ENCODE measurements around the gene LYZL6.

The LYZL6 gene

GRCh38 chr17:35963663-35964062, 20.1 kb upstream of the LYZL6 start:
- no peak overlapping the region for H3K4me3 ChIP-seq (ENCODE audit: low read depth, low read length)
- CTCF ChIA-PET: interaction anchor here (1.1 kb wide), 1 partner anchor 185 kb away, joined by 5 read pairs; no protein-coding TSS in a partner anchor
- POLR2A ChIA-PET: no interaction called here
- no peak for DNase-seq (ENCODE audit: low read depth, low spot score)
- no peak for TF ChIP-seq CTCF (IDR thresholded peaks at IDR 0.05; ENCODE audit: insufficient read depth, low read length, missing control alignments)

GRCh38 chr17:35953720-35954119, 10.2 kb upstream of the LYZL6 start:
- no peak for TF ChIP-seq CTCF (IDR thresholded peaks at IDR 0.05; ENCODE audit: insufficient read depth, low read length, missing control alignments)
- DNase-seq (ENCODE audit: low read depth, low spot score): no peak
- POLR2A ChIA-PET: no interaction called here
- H3K4me3 ChIP-seq (ENCODE audit: low read depth, low read length): no peak overlapping the region
- CTCF ChIA-PET: no interaction called here

GRCh38 chr17:35949401-35949800, 5.9 kb upstream of the LYZL6 start:
- TF ChIP-seq CTCF (IDR thresholded peaks at IDR 0.05; ENCODE audit: insufficient read depth, low read length, missing control alignments): no peak
- ChIA-PET CTCF (interaction anchor here (1.5 to 2.2 kb wide), 2 partner anchors 12 to 20 kb away, joined by 3 to 6 read pairs; no protein-coding TSS in a partner anchor), POLR2A (no interaction called here)
- no peak for DNase-seq (ENCODE audit: low read depth, low spot score)
- no peak overlapping the region for H3K4me3 ChIP-seq (ENCODE audit: low read depth, low read length)

GRCh38 chr17:35948092-35948491, 4.6 kb upstream of the LYZL6 start:
- TF ChIP-seq CTCF (IDR thresholded peaks at IDR 0.05; ENCODE audit: insufficient read depth, low read length, missing control alignments): no peak
- ChIA-PET CTCF (interaction anchor here (0.8 to 1.8 kb wide), 4 partner anchors 10 to 204 kb away, joined by 3 to 5 read pairs (median 3); no protein-coding TSS in a partner anchor), POLR2A (no interaction called here)
- H3K4me3 ChIP-seq (ENCODE audit: low read depth, low read length): no peak overlapping the region
- DNase-seq (ENCODE audit: low read depth, low spot score): no peak

- DNase-seq (ENCODE audit: low read depth, low spot score): no peak
- H3K4me3 ChIP-seq (ENCODE audit: low read depth, low read length): no peak overlapping the region
These were observed 3.7 kb upstream of the LYZL6 start for GRCh38 chr17:35947156-35947585.

GRCh38 chr17:35944151-35944550, 638 bp upstream of the LYZL6 start:
- DNase-seq (ENCODE audit: low read depth, low spot score): no peak
- POLR2A ChIA-PET: no interaction called here
- H3K4me3 ChIP-seq (ENCODE audit: low read depth, low read length): no peak overlapping the region
- CTCF ChIA-PET: no interaction called here
- no peak for TF ChIP-seq CTCF (IDR thresholded peaks at IDR 0.05; ENCODE audit: insufficient read depth, low read length, missing control alignments)

More at GRCh38 chr17:35947156-35947585, 3.7 kb upstream of the LYZL6 start:
- ChIA-PET CTCF (interaction anchor here (0.8 to 1.8 kb wide), 3 partner anchors 11 to 205 kb away, joined by 3 to 5 read pairs (median 3); no protein-coding TSS in a partner anchor), POLR2A (no interaction called here)
- TF ChIP-seq CTCF (IDR thresholded peaks at IDR 0.05; ENCODE audit: insufficient read depth, low read length, missing control alignments): peak; percentile 70

All from AG04449 (cell line).